Measurements from ENCODE around the gene IGF2BP1. TPM values are rescaled to one million over a fixed set of nuclear protein-coding genes. Genes with fewer than 3 reads are reported as not detected.

Gene IGF2BP1
- polyA plus RNA-seq, 1 experiment = 9.9 TPM

DNA sequence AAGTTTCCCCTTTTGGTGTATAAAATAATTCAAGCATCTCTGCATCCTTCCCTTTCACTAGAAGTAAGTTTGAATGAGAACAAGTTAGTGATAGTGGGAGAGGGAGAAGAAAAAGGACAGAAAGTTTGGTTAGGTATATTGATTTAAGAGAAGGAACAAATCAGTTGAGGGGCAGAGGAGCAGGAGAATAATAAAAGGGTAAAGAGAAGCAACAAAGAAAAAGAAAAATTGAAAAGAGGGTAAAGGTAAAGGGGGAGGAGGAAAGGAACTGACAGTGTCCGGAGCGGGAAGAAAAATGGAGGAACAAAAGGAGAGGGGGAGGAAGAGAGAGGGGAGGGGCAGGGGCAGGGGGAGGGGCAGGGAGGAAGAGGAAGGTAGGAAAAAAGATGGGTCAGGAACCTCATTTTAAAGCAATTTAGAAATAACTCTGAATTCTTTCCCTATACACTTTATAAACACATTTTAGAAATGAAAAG lies 6.3 kb upstream of the IGF2BP1 start:
- no peaks in the 10 kb centered on the region; the same call in 1 of the 2 replicates for H3K9me3 ChIP-seq (ENCODE audit: control insufficient read depth, insufficient read depth, low read length)
- H3K4me3 ChIP-seq (ENCODE audit: low read depth, low read length) = no peak overlapping the region
- H3K27me3 ChIP-seq (ENCODE audit: control insufficient read depth, insufficient read depth, low read length) = peaks cover 52% of the 10 kb centered on the region
- POLR2A ChIA-PET = interaction anchor here (1.4 kb wide), 1 partner anchor 18 kb away, joined by 4 read pairs; no protein-coding TSS in a partner anchor
- TF ChIP-seq, protein P1, sequence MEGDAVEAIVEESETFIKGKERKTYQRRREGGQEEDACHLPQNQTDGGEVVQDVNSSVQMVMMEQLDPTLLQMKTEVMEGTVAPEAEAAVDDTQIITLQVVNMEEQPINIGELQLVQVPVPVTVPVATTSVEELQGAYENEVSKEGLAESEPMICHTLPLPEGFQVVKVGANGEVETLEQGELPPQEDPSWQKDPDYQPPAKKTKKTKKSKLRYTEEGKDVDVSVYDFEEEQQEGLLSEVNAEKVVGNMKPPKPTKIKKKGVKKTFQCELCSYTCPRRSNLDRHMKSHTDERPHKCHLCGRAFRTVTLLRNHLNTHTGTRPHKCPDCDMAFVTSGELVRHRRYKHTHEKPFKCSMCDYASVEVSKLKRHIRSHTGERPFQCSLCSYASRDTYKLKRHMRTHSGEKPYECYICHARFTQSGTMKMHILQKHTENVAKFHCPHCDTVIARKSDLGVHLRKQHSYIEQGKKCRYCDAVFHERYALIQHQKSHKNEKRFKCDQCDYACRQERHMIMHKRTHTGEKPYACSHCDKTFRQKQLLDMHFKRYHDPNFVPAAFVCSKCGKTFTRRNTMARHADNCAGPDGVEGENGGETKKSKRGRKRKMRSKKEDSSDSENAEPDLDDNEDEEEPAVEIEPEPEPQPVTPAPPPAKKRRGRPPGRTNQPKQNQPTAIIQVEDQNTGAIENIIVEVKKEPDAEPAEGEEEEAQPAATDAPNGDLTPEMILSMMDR (IDR thresholded peaks at IDR 0.05; ENCODE audit: low read depth, low read length) = no peak
- no peak overlapping the region for H3K27ac ChIP-seq (ENCODE audit: low read depth, low read length)
- no peak for DNase-seq (ENCODE audit: low read depth, low spot score)
- CTCF ChIA-PET = no interaction called here

DNA sequence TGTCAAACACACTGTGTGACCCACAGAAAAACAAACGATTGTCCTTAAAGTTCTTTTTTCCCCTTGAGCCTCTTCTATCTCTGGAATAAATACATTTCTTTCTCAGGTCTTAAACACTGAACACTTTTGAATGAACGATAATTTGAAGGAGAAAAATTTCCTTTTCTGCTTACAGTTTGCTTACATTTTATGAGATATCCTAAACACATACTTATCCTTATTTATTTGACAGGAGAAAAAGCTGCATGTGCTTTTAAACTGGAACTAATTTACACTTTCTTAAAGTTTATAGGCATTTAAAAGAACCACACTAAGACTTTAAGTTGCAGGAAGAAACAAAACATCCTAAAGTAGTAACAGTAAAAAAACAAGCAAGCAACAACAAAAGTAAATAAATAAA lies 4.7 kb upstream of the IGF2BP1 start:
- no peak overlapping the region for H3K27ac ChIP-seq (ENCODE audit: low read depth, low read length)
- CTCF ChIA-PET = no interaction called here
- H3K9me3 ChIP-seq (ENCODE audit: control insufficient read depth, insufficient read depth, low read length) = no peaks in the 10 kb centered on the region; the same call in 1 of the 2 replicates
- peaks cover 52% of the 10 kb centered on the region for H3K27me3 ChIP-seq (ENCODE audit: control insufficient read depth, insufficient read depth, low read length)
- no peak overlapping the region for H3K4me3 ChIP-seq (ENCODE audit: low read depth, low read length)
- TF ChIP-seq, protein P1 (IDR thresholded peaks at IDR 0.05; ENCODE audit: low read depth, low read length) = no peak
- DNase-seq (ENCODE audit: low read depth, low spot score) = no peak
- POLR2A ChIA-PET = no interaction called here

DNA sequence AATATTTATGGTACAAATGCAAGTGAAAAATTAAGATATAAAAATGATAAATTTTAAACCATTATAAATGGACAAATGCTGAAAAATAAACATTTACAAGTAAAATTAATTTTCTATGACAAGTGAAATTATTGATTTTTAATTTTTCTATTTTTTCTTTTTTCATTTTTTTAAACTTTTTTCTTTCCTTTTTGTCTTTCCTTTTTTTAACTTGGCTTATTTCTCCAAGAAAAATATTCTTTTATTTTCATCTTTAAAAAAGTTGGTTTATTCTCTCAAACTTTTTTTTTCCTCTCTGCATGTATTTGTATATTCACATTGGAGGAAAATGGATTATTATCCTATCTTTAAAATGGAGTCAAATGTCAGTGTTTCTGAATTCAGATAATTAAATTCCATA lies 3.9 kb upstream of the IGF2BP1 start:
- ChIA-PET POLR2A (no interaction called here), CTCF (interaction anchor here (0.5 to 1.7 kb wide), 2 partner anchors 42 to 45 kb away, joined by 3 read pairs; no protein-coding TSS in a partner anchor)
- Histone ChIP-seq H3K4me3 (ENCODE audit: low read depth, low read length) (no peak overlapping the region), H3K27me3 (ENCODE audit: control insufficient read depth, insufficient read depth, low read length) (peaks cover 45% of the 10 kb centered on the region), H3K27ac (ENCODE audit: low read depth, low read length) (no peak overlapping the region), H3K9me3 (ENCODE audit: control insufficient read depth, insufficient read depth, low read length) (no peaks in the 10 kb centered on the region; the same call in 1 of the 2 replicates)
- TF ChIP-seq, protein P1 (IDR thresholded peaks at IDR 0.05; ENCODE audit: low read depth, low read length) = no peak
- no peak for DNase-seq (ENCODE audit: low read depth, low spot score)

DNA sequence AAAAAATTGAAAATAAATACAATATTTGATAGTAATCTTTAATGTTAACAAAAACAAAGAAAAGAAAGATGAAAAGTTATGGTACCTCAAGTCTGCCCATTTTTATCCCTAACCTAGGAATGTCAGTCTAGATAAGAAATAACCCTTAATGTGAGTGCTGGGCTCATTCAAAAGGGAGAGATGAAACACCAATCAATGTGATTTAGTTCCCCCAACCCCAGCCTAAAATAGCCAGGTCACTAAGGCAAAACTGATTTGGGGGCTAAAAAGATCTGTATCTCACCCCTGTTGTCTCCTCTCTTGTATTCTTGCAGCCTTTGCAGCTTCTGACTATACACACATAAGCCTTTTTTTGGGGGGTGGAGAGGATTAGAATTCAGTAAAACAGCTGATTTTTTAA lies 3.2 kb upstream of the IGF2BP1 start:
- DNase-seq (ENCODE audit: low read depth, low spot score) = no peak
- TF ChIP-seq, protein P1 (IDR thresholded peaks at IDR 0.05; ENCODE audit: low read depth, low read length) = no peak
- H3K27ac ChIP-seq (ENCODE audit: low read depth, low read length) = no peak overlapping the region
- POLR2A ChIA-PET = no interaction called here
- no peak overlapping the region for H3K4me3 ChIP-seq (ENCODE audit: low read depth, low read length)
- H3K27me3 ChIP-seq (ENCODE audit: control insufficient read depth, insufficient read depth, low read length) = peaks cover 42% of the 10 kb centered on the region
- CTCF ChIA-PET = interaction anchor here (0.6 to 1.7 kb wide), 2 partner anchors 15 to 42 kb away, joined by 3 read pairs; no protein-coding TSS in a partner anchor
- no peaks in the 10 kb centered on the region; the same call in 1 of the 2 replicates for H3K9me3 ChIP-seq (ENCODE audit: control insufficient read depth, insufficient read depth, low read length)

DNA sequence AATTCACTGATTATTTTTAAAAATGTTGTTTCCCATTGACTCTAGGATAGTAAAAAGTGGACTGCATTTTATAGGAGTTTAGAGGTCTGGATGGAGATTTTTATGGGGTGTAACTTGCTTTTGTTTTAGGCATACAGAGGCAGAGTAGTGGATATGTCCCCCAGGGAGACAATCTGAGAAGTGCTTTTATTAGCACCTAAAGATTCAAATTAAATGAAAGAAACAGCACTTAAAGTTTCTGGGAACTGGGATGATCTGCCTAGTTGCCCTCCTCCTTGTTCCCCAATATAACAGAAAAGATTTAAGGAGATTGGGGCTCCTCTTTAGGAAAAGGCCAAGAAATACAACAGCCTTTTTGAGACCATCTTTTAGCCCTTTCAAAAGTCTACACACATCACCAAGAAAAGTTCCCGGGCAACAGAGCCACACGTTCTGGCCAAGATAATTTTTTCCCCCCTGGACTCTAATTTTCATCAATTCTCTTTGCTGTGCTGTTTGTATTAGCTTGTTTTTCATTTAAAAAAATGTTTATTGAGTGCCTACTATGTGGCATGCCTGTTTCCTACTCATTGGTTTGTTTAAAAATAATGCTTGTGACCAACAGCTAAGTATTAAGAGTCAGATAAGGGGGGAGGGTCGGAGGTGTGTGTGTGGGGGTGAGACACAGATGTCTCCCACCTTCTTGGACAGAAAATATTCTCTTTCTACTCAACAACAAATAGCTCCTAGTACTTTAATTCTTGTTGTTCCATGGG lies 2.5 kb upstream of the IGF2BP1 start:
- Histone ChIP-seq H3K4me3 (ENCODE audit: low read depth, low read length) (no peak overlapping the region), H3K27me3 (ENCODE audit: control insufficient read depth, insufficient read depth, low read length) (peaks cover 42% of the 10 kb centered on the region), H3K9me3 (ENCODE audit: control insufficient read depth, insufficient read depth, low read length) (no peaks in the 10 kb centered on the region; the same call in 1 of the 2 replicates), H3K27ac (ENCODE audit: low read depth, low read length) (no peak overlapping the region)
- ChIA-PET CTCF (interaction anchor here (0.8 to 1.7 kb wide), 3 partner anchors 41 to 393 kb away, joined by 3 to 4 read pairs (median 3); no protein-coding TSS in a partner anchor), POLR2A (interaction anchor here (0.5 to 0.6 kb wide), 3 partner anchors 9 to 61 kb away, joined by 5 to 7 read pairs (median 6); no protein-coding TSS in a partner anchor)
- TF ChIP-seq, protein P1 (IDR thresholded peaks at IDR 0.05; ENCODE audit: low read depth, low read length) = no peak
- no peak for DNase-seq (ENCODE audit: low read depth, low spot score)

Data from AG04450 (cell line).